ENCODE results near the gene ATF1.

DNA sequence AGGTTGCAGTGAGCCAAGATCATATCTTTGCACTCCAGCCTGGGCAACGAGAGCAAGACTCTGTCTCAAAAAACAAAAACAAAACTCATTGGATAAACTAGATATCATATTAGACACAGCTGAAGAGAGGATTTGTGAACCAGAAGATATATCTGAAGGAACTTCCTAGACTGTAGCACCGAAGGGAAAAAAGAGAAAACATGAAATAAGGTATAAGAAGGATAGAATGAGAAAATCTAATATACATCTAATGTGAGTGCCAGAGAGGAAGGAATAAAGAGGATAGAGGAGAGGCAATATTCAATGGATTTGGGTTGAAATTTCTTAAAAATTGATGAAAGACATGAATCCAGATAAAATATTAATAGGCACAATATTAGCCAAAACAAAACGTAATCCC, 101.4 kb downstream of the ATF1 start:
- TF ChIP-seq FOXM1 (IDR thresholded peaks at IDR 0.05; ENCODE audit: low read depth), result no peak
- no peak for TF ChIP-seq CTCF (IDR thresholded peaks at IDR 0.05)
- TF ChIP-seq EP300 (IDR thresholded peaks at IDR 0.05; ENCODE audit: borderline replicate concordance in 1 of 2, low read depth in 1 of 2, low read length in 1 of 2), result no peak
- TF ChIP-seq CHD2 (IDR thresholded peaks at IDR 0.05; ENCODE audit: low read length, partially characterized antibody), result no peak
- TF ChIP-seq, protein P1, sequence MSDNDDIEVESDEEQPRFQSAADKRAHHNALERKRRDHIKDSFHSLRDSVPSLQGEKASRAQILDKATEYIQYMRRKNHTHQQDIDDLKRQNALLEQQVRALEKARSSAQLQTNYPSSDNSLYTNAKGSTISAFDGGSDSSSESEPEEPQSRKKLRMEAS (IDR thresholded peaks at IDR 0.05; ENCODE audit: low read depth), result no peak
- no peak for TF ChIP-seq RFX5 (IDR thresholded peaks at IDR 0.05; ENCODE audit: low read length)
- TF ChIP-seq, protein P2, sequence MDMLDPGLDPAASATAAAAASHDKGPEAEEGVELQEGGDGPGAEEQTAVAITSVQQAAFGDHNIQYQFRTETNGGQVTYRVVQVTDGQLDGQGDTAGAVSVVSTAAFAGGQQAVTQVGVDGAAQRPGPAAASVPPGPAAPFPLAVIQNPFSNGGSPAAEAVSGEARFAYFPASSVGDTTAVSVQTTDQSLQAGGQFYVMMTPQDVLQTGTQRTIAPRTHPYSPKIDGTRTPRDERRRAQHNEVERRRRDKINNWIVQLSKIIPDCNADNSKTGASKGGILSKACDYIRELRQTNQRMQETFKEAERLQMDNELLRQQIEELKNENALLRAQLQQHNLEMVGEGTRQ (IDR thresholded peaks at IDR 0.05; ENCODE audit: borderline replicate concordance, low read depth, low read length), result no peak
- TF ChIP-seq MEF2A (IDR thresholded peaks at IDR 0.05; ENCODE audit: borderline replicate concordance, low read depth), result no peak
